D341Med (cell line): Measurements from ENCODE around the gene BMI1.
A peak's percentile ranks its signal among the peaks of the same experiment; 100 is the strongest.
"Not testable (repeated sequence)": the region's sequence is repeated elsewhere in the genome, so short reads cannot be mapped to it uniquely, and the experiment has no call there.

Source experiments
- DNase-seq: peaks from one replicate; pipeline ENCODE4 v3.0.0; 2012; ENCODE audit warnings: low spot score

BMI1 gene

DNA sequence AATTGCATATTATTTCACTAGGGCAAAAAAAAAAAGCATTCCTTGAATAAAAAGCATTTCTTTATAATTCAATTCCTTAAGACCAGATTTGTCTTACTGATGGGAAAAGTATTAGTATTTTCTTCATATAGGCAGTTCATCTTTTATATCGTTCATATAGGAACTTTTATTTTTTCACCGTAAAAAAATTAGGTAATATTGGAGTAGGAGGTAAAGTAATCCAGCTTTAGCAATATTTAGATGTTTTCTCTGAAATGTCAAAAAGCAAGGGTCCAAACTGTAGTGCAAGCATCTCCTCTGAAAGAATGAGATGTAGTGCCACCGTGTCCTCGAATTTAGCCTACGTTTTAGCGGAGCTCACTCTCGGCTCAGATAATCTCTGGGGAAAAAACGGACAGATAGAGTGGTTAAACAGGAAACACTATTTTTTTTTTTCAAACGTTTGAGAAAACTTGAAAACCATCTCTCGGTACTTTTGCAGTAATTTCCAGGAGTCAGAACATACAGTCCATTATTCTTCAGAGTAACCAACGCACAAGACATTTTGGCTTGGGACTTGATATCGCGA lies 18.9 kb downstream of the BMI1 start:
- DNase-seq, result no peak

DNA sequence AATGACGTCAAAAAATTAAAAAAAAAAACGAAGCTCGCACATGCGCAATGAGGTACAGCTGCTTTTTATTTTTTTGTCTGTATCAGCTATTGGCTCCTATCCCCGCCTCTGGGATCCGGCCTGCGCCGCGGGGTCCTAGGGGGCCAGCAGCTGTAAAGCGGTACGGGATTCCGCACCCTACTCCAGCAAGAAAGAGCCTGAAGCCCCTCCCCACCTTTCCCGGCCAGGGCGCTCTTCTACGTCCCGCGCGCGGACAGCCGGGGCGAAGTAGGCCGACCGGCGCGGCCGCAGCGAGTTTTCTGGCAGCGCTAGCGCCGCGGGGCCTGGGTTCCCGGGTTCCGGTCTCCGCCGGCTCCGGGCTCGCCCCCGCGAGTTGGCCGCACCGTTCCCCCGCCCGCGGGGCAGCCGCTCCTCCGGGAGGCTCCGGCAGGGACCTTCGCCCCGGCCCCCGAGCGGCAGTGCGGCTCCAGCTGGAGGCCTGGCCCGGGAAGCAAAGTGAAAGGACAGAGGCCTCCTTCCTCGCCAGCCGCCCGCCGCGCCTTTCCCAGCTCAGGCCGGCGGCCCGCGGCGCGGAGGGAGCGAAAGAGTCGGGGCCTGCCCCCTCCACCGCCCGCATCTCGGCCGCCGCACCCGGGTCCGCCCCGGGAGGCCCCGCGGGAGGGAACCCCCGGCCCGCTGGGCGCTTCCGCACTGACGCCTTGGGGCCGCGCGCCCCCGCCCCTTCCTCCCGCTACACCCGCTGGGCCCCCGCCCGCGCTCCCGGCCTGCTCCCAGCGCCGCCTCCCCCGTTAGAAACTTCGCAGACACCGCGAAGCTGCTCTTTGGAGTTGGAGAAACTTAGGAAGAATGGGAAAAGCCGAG lies 19.7 kb downstream of the BMI1 start:
- peak; percentile 82 for DNase-seq

DNA sequence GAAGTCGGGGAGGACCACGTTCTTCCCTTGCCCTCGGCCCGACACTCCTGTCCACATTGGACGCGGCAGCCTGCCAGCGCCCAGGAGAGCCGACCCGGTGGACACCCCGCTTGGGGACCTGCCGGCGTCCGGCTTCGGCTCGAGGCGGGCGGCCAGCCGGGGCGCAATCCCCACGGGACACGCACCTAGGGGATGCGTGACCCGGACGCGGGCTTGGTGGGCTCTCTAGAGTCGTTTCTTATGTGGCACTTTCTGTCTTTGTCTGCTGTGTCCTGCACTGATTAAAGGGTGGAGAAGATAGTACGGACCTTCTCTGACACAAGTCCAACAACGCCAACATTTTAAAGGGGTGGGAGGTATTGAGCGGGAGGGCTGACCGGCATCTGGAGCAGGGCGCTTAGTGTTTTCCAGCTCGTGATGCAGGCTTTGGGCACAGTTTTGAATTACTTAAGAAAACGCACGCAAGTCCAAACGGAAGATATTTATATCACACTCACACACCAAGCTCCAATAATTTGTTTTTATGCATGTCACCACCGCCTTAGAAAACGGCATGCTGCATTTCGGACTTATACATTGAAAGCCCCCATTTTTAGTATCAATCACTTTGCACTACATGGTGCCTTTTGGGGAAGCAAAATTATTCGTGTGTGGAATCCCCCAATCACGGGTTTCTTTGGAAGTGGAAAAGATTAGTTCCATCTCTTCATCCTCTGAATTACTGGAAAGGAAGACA lies 20.5 kb downstream of the BMI1 start:
- no peak for DNase-seq

DNA sequence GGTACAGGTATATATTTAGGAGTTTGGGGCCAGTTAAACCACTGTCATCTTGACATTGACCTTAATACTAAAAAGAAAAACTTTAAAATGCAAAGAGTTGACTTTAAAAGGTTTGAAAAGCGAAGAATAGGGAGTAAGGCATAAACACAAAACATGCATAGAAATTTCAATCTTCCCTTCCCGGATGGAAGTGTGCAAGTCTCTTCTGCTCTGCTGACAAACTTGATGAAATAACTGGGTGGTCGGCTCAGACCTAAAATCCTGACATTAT lies 21.0 kb downstream of the BMI1 start:
- DNase-seq, result no peak

DNA sequence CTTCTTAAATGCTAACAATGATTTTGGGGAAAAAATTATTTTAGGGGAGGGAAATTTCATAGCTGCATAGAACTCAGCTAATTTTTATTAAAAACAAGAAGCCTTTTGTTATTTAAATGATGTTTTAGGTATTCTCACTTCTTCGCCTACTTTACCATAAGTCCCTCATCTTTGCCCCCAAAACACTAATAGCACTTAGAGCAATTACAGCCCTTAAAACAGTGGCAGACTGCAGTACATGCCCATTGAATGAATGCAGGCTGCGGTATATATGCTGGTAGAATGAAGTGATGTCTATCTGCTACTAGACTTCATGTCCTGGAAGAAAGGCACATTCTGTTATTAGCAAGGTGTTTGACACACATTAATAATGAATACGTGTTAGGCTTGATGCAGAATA lies 21.5 kb downstream of the BMI1 start:
- no peak for DNase-seq

DNA sequence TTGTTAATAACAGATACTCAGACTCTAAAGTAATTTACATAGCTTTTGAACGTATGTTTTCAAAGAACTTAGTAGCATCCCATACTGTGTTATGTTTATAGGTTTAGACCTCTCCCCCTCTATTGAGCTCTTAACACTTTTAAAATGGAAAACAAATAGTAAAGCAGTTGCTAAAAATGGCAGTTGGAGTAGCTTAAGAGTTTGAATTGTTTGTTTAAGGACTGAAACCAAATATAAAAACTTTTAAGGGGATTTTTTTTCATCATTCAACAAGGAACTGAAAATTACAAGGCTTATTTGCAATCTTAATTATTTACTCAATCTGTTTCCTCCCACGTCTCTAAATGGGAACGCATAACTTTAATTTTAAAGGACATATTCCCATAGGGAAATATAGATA lies 22.8 kb downstream of the BMI1 start:
- no peak for DNase-seq

DNA sequence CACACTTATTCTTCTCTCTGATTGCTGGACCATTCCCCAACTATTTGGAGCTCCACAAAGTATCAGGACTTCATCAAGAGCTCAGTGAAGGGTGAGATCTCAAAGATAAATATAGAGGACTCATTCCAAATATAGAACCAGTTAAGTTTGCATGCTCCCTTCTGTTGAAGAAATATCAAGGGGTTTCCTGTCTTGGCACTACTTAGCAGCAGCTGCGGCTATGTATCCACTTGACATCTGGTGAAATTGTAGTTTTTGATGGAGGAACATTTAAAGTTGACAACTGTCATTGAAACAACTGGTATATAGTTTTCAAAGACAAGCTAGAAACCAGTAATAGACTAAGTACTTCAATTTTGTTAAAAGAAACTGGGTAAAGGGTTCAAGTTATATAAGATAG lies 23.4 kb downstream of the BMI1 start:
- DNase-seq, result no peak

DNA sequence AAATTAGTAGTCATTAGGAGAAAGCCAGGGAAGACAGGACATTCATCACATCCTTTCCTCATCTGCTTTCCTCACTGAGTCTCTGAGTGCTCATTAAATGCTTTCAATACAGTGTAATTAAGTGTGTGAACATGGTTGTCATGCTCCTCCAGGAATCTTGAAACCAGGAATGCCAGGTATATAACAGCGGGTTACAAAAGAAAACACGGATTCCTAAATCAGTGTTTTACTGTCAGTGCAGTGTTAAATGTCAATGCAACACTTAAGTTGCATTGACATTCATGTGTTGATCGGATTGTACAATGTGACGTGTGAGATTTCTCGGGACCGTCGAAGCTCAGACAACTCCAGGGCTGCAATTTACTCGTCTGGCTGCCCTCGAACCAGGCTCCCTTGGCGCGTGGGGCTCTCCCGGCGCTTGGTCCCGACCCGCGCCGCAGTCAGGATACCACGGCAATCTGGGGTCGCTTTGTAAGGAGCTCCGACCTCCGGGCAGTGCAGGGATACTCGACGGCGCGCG lies 23.9 kb downstream of the BMI1 start:
- DNase-seq, result no peak

DNA sequence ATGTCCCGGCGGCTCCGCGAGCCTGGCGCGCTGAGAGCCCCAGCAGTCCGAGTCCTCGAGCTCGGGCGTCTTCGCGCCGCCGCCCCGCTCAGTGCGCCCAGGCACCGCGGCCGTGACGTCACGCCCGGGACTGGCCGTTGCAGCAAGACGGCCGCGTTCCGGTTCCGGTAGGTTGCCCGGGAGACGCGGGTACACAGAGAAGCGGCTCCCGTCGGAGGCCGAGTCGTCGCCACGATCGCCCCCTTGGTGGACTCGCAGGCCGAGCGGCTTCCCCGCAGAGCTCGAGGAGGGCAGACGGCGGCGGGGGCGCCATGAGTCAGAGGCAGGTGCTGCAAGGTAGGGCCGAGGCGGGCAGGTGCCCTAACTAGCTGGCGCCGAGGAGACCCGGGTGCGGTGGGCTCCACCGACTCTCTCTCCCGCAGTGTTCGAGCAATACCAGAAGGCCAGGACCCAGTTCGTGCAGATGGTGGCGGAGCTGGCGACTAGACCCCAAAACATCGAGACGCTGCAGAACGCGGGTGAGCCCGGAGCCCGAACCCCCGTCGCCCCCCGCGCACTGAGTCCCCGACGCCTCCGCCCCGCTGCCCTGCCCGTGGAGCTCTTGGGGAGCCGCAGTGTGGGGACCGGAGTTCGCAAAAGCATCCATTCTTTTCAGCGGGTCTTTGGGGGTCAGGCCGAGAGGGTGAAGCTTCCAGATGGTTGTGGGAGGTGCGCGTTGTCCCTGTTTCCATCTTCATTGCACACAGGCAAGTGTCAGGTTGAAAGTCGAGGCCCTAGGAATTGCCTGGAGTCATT lies 24.6 kb downstream of the BMI1 start, which contains the start of gene SPAG6:
TSS of gene SPAG6 (plus strand) at position 196 of the 795 bp plus-strand sequence. CDS start at position 312, 116 bp downstream.
- peak; percentile 51 for DNase-seq

DNA sequence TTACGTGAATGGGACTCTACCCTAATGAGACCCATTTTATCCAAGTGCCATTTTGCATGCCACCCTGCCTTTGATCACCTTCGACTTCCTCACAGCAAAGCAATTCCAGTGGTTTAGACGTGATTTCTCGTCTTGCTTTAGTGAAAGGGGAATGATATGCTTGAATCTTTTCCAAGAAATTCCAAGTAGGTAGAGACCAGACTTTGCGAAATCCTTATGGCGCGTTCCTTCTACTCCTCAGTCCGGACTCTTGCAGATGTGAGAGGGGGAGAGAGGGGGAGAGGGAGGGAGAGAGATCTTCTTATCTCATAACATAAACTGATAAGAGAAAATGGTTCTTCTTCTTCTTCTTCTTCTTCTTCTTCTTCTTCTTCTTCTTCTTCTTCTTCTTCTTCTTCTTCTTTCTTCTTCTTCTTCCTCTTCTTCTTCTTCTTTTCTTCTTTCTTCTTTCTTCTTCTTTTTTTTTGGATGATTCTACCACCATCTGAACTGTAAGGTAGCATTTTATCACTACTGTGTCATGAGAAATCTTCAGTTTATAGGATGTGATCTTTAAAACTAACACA lies 25.3 kb downstream of the BMI1 start:
- no peak for DNase-seq

DNA sequence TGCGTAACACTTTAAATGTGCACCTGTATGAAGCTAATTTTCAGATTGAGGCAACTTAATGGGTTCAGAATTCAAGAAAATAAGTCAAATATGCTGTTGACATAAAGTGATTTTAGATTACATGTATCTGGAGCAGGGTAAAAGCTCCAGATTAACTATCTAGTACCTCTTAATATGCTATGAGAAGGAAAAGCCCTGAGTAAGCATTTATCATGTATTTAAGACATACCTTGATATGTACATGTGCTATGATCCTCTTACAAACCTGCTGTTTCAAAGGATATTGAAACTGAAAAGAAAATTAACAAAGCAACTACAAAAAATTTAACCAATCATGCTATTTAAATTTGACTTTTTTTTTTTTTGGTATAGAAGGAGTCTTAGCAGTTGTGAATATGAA lies 28.9 kb downstream of the BMI1 start:
- no peak for DNase-seq

DNA sequence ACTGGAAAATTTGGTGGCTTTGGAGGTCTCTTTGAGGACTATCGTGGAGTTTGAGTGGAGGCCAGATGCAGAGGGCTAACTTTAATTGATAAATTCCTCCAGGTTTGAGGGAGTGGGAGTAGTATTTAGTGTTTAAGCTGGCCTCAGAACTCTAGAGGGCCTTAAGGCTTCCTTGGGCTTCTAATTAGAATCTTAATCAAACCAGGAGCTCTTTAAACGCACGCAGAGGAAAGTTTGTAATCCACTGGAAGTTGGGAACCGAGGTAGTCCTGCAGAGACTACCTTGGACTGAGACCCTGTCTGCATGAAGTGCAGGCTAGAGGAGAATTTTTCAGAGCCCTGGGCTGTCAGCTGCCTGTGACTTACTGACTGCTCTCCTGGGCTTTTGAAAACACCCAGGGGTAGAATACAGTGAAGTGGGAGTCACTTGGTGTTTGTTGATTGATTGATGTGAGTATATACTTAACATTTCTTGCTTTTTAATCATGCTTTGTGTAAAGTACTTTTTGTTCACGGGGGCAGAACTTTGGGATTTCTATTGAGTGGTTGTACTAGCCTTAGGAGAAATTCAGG lies 30.3 kb downstream of the BMI1 start:
- DNase-seq, result no peak

DNA sequence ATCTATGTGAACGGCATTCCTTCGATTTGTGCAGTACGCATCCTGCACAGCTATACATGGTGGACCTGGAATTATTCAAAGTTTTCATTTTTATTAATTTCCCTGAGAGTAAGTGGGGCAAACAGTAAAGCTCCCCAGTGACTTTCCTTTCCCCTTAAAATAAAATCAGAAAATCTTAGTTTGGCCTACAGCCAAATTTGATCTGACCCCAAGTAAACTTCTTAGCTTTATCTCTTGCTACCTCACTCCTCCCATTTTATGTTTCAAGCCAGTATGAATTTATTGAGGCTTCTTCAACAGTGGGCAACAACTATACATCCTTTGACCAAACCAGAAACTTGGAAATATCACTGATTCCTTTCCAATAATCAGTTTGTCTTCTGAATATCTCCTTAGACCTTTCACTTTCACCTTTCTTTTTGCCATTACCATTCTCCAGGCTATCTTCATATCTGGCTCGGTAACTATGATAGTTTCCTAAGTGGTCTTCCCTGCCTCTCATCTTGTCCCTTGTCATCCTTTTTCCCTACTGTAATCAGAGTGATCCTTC lies 35.5 kb downstream of the BMI1 start:
- DNase-seq, result no peak

DNA sequence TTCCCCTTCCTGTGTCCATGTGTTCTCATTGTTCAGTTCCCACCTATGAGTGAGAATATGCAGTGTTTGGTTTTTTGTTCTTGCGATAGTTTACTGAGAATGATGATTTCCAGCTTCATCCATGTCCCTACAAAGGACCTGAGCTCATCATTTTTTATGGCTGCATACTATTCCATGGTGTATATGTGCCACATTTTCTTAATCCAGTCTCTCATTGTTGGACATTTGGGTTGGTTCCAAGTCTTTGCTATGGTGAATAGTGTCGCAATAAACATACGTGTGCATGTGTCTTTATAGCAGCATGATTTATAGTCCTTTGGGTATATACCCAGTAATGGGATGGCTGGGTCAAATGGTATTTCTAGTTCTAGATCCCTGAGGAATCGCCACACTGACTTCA lies 36.9 kb downstream of the BMI1 start:
- not testable (repeated sequence) for DNase-seq

DNA sequence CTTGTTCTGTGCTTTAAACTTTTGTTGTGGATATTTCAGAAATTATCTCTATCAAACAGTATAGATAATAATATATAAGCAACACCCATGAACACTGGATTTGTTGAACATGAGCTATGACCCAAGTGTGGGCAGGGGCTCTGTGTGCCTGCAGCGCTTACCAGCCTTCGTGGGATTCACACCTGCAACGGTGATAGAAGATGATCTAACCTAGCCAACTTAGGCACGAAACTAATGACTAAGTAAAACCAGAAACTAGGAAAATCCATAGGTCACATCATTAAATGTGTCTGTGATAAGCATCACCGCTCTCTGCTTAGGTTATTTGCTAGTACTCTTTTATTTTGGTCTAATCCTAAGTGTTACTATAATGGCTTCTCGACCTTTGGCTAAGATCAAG lies 42.4 kb downstream of the BMI1 start:
- DNase-seq, result no peak

DNA sequence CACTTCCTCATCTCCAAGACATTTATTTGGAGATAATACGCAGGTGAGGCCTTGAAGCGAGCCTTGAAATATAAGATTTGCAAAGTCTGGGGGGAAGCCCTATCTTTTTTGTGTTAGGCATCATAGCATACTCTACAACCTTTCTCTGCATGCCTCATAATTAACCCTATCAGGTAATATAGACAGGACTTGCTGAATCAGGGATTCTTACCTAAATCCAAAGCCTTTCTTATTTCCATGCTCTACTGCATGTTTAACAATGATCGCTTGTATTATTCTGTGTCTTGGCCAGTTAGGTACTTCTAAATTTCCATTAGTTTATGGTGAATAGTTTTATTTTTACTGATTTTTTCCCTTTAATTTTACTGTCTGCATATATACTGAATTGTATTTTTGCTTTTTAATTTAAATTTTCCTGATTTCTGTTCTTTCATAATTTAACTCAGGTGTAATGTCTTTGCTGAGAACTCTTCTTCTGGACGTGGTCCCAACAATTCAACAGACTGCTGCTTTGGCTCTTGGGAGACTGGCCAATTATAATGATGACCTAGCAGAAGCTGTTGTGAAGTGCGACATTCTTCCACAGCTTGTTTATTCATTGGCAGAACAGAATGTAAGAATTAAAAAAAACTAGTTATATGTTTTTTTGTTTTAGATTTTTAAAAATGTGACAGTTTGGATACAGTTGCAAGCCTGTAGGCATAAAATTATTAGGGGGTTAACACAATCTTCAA lies 43.7 kb downstream of the BMI1 start:
- DNase-seq, result no peak

DNA sequence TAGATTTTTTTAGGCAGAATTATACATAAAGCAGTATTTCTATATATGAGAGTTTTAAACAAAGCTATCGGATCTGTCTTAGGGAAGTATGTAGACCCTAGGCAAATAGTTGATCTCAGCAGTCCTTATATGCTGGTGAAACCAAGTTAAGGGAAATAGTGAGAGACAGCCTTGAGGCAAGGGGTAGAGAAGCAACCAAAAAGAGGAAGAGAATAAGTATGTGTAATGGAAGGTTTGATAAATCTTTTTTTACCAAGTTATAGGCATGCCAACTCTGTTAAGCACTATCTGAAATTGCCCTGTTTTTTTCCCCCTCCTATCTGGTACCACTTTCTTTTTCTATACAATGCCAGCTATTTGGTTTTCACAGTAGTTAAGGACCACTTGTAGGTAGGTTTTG lies 44.3 kb downstream of the BMI1 start:
- no peak for DNase-seq

DNA sequence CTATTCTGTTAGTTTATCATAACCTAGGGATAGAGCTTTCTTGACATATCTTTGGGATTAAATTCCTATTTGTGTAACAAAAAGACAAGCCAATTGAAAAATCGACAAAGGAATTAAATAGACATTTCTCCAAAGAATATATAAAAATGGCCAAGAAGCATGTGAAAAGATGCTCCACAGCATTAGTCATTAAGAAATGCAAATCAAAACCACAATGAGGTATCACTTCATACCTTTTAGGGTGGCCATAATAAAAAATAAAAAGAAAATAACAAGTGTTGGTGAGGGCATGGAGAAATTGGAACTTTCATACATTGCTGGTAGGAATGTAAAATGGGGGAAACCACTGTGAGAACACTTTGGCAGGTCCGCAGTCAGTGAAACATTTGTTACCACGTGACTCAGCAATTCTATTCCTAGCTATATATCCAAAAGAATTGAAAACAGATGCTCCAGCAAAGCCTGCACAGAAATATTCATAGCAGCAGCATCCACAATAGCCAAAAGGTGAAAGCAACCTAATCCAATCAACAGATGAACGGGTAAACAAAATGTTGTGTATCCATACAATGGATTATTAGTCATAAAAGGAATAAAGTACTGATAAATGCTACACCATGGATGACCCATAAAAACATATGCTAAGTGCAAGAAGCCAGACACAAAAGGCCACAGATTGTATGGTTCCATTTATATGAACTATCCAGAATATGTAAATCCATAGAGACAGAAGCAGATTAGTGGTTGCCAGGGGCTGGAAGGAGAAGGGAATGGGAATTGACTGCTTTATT lies 44.9 kb downstream of the BMI1 start:
- DNase-seq, result no peak

DNA sequence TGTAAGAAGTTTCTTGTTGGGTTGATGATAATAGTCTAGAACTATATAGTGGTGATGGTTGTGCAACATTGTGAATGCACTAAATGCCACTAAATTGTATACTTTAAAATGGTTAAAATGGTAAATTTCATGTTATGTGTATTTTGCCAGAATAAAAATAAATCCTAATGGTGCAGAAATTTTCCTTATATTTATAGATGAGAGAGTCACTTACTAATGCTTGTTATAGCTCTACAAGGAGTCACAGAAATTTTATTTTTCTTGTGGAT lies 45.5 kb downstream of the BMI1 start:
- no peak for DNase-seq

DNA sequence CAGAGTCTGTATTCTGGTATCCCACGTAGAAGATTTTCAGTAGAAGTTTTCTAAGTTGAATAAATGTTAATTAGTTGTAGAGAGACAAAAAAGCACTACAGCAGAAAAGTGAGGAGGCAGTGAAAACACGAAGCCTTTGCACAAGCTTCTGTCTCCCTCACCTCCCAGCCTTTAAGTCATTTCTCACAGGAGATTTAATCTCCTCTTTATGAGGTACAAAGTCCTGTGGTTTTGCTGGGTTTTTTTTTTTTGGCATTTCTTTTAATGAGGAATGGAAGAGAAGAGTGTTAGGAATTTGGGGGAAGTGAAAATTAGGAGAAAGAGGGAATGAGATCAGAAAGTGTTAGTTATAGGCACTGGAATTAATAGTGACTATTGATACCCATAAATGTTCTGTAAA lies 45.9 kb downstream of the BMI1 start:
- DNase-seq, result no peak
